NK-92 (cell line): ENCODE results near the gene MGLL.

Experiments
- DNase-seq: peaks from one replicate; lab custom pipeline; 2025; ENCODE audit not compliant: unreplicated experiment; lab: John Stamatoyannopoulos, UW

MGLL gene

GRCh38 chr3:127775398-127776109 lies 46.8 kb downstream of the MGLL start:
- DNase-seq, result no peak

DNA sequence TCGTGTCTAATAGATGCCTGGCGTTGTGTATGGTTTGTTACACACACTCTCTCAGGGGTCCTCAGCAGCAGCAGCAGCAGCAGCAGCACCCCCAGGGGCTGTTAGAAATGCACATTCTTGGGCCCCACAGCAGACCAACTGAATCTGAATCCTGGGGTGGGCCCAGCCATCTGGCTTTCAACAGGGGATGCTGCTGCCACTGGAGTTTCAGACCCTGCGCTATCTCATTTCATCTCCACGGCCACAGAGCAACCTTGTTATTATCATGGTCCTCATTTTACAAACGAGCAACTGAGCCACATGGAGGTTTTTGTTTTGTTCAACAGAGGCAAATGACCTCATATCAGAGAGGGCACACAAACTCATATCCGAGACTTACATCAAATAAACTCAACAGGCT lies 47.7 kb downstream of the MGLL start:
- no peak for DNase-seq

DNA sequence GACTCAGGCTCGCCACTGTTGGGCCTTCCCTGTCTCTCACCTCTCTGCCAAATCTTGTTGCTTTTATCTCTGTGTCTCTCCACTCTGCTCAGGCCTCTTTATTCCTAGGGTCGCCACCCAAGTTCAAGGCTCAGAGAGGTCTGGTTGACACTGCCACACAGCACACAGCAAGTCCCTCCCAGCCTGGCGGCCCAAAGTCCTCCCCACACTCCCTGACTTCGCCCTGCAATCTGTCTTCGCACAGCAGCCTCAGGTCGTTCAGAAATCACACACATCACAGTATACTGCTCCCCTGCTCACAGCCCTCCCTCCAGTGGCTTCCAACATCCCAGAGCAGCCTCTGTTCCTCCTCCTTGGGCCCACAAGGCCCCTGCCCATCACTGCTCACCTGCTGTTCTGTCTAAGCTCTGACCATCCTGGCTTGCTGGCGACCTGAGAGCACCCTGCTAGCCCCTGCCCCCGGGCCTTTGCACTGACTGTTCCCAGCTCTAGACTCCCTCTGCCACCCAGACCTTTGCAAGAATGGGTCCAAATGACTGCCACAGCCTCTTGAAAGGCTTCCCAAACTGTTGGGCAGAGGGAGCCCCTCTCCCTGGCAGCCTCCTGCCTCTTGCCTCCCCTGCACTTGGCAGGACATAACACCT lies 48.4 kb downstream of the MGLL start:
- no peak for DNase-seq

DNA sequence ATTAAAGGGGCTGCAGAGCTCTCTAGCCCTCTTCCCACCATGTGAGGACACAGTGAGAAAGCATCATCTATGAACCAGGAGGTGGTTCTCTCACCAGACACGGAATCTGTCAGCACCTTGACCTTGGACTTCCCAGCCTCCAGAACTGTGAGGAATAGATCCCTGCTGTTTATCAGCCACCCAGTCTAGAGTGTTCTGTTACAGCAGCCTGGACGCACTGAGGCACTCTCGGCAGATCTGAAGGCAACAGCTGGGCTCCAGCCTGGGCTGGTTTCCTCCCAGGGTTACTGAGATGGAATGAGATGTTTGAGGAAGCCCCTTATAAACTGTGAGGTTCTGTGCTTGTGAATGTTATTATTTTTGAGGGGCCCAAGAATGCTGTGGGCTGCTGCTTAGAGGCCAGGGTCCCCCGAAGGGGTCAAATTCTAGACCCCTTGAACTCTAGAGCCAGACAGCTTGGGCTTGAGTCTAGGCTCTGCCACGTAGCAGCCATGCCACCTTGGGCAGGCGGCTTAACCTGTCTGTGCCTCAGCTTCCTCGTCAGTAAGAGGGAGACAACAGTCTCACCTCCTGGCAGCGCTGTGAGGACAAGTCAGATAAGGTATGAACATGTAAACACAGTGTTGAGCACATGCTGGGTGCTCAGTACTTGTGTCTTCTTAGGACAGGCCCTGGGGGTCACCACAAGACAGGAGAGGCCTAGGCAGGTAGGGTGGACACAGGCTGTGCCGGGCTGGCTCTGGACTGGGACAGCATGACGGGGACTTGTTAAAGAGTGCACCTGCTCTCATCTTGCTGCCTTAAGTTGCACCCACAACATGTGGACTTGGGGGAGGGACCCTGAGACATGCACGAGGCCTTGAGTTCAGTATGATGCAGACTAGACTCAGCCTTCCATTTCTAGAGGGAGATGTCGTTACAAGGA lies 49.2 kb downstream of the MGLL start:
- DNase-seq, result no peak

DNA sequence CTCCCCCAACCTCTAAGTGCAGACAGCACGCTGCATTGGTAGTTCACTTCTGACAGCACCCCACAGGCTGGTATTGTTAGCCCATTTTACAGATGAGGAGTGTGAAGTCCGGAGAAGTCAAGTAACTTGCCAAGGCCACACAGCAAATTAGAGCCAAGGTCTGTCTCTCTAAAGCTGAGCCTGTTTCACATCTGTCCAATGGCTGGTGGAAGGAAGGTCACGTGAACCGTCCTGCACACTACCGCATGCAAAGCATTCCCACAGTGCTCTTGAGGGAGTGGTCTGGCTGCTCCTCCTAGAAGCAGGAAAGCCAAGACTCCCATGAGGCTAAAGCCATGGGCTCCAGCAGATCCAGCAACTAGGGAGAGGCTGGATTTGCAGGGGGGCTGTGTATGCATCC lies 50.0 kb downstream of the MGLL start:
- DNase-seq, result no peak

DNA sequence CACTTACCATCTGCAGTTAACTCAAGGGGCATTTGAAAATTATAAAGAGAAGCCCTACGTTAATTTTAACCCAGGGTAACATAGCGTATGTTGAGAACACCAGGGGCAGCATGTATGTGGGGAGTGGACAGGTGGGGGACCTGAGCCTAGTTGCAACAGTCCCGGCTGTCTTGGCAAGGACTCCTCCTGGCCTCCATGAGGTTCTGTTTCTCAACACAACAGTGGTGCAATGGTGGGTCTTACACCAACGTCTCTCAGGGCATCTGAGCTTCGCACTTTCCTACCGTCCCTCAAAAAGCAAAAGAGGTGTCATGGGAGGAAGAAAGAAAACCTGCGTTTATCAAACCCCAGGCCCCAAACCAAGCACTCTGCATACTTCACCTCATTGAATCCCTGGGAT lies 50.6 kb downstream of the MGLL start:
- no peak for DNase-seq

DNA sequence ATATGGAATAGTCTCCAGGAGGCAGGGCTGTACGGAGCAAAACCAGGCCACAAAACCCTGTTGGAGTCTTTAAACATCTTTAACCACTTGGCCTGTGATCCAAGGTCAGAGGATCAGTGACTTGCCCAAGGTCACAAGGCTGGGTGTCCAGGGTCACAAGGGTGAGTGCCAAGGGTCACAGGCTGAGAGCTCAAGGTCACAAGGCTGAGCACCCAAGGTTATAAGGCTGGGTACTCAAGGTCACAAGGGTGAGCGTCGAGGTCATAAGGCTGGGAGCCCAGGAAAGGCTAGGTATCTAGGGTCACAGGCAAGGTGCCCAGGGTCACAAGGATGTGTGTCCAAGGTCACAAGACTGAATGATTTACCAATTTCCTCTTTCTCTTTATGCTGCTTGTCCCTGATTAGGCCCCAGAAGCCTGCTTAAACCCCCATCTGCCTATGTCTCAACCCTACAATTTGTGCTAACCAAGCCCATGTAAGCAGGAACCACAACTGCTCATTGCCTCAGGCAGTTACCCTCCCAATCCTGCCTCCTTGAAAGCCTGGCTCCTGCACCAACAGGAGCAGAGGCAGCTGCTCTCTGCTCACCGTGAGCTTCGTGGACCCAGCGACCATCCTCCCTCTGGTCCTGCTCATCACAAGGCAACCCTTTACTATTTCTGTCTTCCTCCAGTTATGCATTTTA lies 51.5 kb downstream of the MGLL start:
- no peak for DNase-seq

DNA sequence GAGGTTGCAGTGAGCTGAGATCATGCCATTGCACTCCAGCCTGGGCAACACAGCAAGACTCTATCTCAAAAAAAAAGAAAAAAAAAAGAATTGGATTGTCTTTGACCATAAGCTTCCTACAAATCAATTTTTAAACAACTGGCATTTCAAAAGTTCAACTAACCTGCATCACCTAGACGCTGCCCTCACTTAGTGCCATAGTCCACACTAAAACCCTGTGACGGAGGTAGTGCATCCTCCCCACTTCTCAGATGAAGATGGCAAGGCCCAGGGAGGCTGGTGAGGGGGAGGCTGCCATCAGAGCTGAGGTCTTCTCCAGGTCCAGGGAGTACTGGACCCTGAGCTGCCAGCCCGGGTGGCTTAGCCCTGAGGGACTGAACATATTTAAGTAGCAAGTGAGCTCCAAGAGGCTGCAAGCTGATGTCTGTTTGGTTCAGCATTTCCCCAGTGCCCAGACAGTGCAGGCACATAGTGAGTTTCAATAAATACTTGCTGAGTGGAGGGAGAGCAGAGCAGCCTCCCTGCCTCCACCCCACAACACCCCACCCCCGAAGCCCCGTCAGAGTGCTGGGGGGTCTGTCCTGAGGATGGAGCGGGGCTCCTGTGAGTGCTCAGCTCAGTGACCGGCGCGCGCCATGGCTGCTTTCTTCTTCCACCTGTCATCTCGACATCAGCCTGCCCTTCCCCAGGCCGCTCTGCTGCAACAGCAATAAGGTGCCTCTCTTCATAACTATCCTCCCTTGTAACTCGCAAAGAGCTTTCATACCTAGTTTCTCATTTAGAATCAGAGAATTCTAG lies 52.8 kb downstream of the MGLL start:
- DNase-seq, result no peak

DNA sequence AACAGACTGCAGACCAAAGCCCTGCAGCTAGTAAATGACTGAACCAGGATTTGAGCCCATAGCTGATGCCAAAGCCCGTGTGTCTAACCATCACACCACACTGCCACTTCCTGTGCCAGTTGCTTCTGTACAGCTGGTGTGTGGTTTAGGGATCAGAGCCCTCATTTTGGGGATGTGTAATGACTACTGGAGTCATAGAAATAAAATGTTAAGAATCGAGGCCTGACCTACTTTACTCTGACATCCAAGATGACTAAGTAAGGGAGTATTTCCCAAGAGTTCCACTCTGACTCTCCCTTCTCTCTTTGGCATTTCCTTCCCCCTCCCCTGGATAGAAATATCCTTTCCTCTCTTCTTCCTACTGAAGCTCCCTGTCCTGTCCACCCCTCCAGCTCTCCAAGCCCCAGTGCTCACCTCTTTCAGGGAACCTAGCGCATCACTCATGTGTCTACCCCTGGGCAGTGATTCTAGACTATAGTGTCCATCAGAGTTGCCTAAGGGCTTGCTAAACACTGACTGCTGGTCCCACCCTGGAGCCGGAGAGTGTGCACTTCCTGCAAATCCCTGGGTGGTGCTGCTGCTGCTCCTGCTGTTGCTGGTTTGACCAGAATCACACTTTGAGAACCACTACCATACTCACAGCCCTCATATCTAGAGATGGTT lies 53.8 kb downstream of the MGLL start:
- DNase-seq, result no peak

GRCh38 chr3:127767126-127767525 lies 55.2 kb downstream of the MGLL start:
- DNase-seq, result no peak

GRCh38 chr3:127765735-127766134 lies 56.6 kb downstream of the MGLL start:
- no peak for DNase-seq

- DNase-seq, result no peak
These were observed 57.4 kb downstream of the MGLL start for GRCh38 chr3:127764841-127765362.

DNA sequence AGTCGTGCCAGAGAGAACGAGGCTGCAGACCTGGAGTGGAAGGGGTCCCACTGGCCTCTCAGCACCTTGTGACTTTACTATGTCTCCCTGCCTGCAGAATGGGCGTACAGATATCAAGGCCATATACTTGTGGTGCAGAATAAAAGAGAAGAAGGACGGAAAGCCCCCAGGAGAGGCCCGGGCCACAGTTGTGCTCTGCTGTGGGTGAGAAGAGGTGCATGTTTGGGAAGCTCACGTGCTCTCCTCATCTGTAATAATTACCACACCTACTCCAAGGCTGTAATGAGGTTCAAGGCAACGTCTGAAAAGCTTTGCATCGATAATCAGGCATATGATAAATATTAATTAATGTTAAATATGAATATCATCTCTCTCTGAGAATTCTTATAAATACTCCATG lies 58.0 kb downstream of the MGLL start:
- no peak for DNase-seq

DNA sequence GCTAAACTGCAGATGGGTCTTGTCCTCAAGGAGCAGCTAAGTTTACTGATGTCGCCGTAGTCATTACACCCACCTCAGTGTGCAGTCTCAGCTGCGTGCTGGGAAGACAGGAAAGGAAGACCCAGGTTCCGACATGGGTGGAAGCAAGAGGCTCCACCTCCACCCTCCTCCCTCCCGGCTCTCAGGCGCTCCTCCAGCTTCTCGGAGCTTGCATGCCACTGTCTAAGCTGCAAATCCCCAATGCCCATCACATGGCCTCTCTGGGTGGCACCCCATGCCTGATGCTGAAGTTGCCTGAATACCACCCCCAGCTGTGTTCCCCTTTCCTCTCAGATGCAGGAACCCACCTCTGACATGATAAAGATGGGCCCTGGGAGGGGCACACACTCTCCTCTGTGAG lies 58.5 kb downstream of the MGLL start:
- DNase-seq, result no peak

GRCh38 chr3:127763337-127763736 lies 59.0 kb downstream of the MGLL start:
- no peak for DNase-seq

DNA sequence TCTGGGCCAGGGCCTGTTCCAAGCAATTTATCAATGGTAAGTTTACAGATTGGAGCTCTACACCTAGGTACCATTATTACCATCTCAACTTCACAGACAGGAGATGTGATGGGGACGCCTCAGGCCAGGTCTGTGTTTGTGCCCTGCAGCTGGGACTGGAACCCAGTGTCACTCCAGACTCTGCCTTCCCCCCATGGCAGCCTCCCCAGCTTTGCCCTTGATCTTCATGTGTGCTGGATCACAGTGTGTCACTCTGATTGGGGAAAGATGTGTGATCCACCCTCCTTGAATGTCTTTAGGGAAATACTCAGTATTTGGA lies 59.6 kb downstream of the MGLL start:
- no peak for DNase-seq

DNA sequence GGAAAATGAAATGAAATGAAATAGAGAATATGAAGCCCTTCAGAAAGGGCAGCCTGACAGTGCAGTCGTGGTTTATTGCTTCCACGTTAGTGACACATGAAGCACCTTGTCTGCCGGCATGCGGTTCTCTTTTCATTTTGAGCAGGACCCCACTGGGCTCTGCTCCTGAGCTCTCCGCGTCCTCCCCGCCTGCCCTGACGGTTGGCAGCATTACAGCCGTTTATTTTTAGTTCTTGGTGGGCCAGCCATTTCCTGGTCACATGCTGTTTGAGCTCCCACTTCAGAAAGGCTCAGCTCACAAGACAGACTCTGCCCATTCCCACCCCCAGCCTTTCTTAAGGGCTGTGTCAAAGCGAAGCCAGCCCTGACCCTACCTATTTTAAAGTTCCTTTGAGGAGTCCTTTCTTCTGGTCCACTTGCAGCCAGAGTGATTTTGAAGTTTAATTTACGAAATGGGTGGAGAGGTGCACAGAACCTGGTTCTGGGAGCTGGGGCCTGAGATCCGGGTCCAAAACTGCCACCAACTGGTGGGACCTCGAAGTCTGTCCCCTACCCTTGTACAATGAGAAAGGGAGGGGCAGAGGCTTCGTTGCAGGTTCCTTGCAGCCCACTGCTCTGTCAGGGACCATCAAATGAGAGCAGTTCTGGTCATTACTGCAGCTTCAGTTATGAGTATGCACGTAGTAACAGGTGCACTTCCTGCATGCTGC lies 60.1 kb downstream of the MGLL start:
- no peak for DNase-seq

- no peak for DNase-seq
These were observed 60.9 kb downstream of the MGLL start for GRCh38 chr3:127761441-127761801.

DNA sequence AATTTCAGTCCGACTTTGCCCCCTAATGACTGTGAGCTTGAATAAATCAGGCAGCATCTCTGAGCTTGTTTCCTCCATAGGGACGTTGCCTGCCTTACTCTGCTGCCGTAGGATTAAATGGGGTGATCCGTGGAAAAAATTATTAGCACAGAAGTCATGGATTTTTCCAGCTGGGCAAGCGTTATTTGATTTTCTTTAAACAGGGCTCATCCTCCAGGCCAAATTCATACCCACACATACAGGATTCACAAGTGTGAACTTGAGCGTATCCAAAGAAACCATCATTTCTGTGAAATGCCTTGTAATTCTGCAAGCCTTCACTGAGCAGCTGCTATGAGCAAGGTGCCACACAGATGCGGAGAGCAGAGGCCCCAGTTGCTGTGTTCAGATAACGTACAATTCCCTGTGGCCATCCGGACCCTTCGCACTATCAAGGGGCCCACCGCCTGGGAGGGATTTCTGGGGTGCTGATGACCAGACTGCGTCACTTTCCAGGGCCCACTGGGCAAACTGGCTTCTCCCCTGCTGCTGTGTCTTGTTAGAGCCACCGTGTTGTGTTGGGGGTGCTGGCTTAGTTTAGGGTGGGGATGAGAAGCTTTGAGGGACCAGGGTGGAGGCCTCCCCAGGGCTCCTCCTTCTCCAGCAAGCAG lies 61.4 kb downstream of the MGLL start:
- DNase-seq, result no peak
